HCT116 (cell line): ENCODE measurements around the gene HCFC1. TPM values are rescaled to one million over a fixed set of nuclear protein-coding genes. Genes with fewer than 3 reads are reported as not detected.

Experiments
- ATAC-seq: fragments of 200-7000 bp; cut with Tn5 transposase; 2 replicates; pipeline ENCODE4 v1.9.1; 2020; ENCODE audit warnings: mild to moderate bottlenecking, moderate library complexity
- BruUV-seq: library from RNA; stranded (reverse); fragments of 400-500 nt; replicated peaks from 2 replicates; lab custom pipeline; 2021; lab: Mats Ljungman, UMichigan
- CTCF ChIA-PET: fragments of 300-600 bp; sonication (Branson Sonifier 250); formaldehyde crosslinking; loops from one replicate; lab custom pipeline; 2021; ENCODE audit warnings: antibody characterized with exemption; lab: Charles Lee
- POLR2A ChIA-PET: fragments of 300-600, 350-600 bp; sonication (Branson Sonifier 250); formaldehyde crosslinking; loops from one replicate; lab custom pipeline; 2021; ENCODE audit warnings: antibody characterized with exemption; lab: Charles Lee
- RAD21 ChIA-PET, 2 experiments: fragments of 300-600 bp; sonication (Branson Sonifier 250); formaldehyde crosslinking; loops; one replicate each; lab custom pipeline; 2023; ENCODE audit warnings: low total read pairs in 2 of 2; ENCODE audit not compliant: uncharacterized antibody in 2 of 2, unreplicated experiment in 2 of 2, low non-redundant PET in 1 of 2; lab: Charles Lee
- DNase-seq: peaks from one replicate; pipeline ENCODE4 v3.0.0-alpha.2; 2010; ENCODE audit warnings: low read depth, low spot score
- H2AFZ ChIP-seq: fragments of 200-600 bp; shearing (Covaris generic), sonication (generic); 2 replicates; pipeline ENCODE4 v1.6.1; 2017; ENCODE audit warnings: low read depth, mixed run types, mixed read lengths, antibody characterized with exemption, low read length; ENCODE audit not compliant: poor library complexity, severe bottlenecking
- H3K27ac ChIP-seq: 2 replicates; pipeline ENCODE4 v1.5.1; 2012; ENCODE audit warnings: low read depth, low read length
- H3K27me3 ChIP-seq: fragments of 200-600 bp; sonication (generic); 2 replicates; pipeline ENCODE4 v1.6.1; 2016; ENCODE audit warnings: mixed run types, low read length, mixed read lengths; ENCODE audit not compliant: insufficient read depth
- H3K36me3 ChIP-seq, 2 experiments: fragments of 200-500 bp in 1 of 2; fragments of 200-600 bp in 1 of 2; sonication (Bioruptor generic) in 1 of 2; sonication (generic) in 1 of 2; 2 replicates each; pipeline versions ENCODE4 v1.5.1 to v1.6.1; 2014 to 2016; ENCODE audit warnings: low read length in 2 of 2, inconsistent platforms in 1 of 2, mixed read lengths in 1 of 2, mixed run types in 1 of 2; ENCODE audit not compliant: insufficient read depth in 2 of 2, control insufficient read depth in 1 of 2
- H3K4me1 ChIP-seq, 2 experiments: fragments of 200-600 bp in 1 of 2; sonication (generic) in 1 of 2; 2 replicates each; pipeline versions ENCODE4 v1.5.1 to v1.6.1; 2012 to 2017; ENCODE audit warnings: low read length in 2 of 2, inconsistent platforms in 1 of 2, mild to moderate bottlenecking in 1 of 2, mixed read lengths in 1 of 2, mixed run types in 1 of 2, moderate library complexity in 1 of 2; ENCODE audit not compliant: insufficient read depth in 2 of 2, control insufficient read depth in 1 of 2
- H3K4me2 ChIP-seq: fragments of 200-600 bp; sonication (generic); 2 replicates; pipeline ENCODE4 v1.6.1; 2017; ENCODE audit warnings: mixed run types, low read length, mixed read lengths
- H3K4me3 ChIP-seq, 2 experiments: fragments of 200-600 bp in 1 of 2; sonication (generic) in 1 of 2; replicated peaks in 1 of 2; 2 replicates each; pipeline ENCODE4 v1.5.1; 2011 to 2016; ENCODE audit warnings: low read length in 2 of 2, control low read depth in 1 of 2, low read depth in 1 of 2, mild to moderate bottlenecking in 1 of 2, mixed read lengths in 1 of 2, mixed run types in 1 of 2
- H3K79me2 ChIP-seq: fragments of 200-600 bp; sonication (generic); 2 replicates; pipeline ENCODE4 v1.6.1; 2017; ENCODE audit warnings: mild to moderate bottlenecking, mixed run types, low read length, moderate library complexity, mixed read lengths; ENCODE audit not compliant: insufficient read depth
- H3K9ac ChIP-seq: fragments of 200-600 bp; sonication (generic); 2 replicates; pipeline ENCODE4 v1.6.1; 2016; ENCODE audit warnings: low read length, mixed read lengths
- H3K9me2 ChIP-seq: fragments of 200-600 bp; sonication (generic), shearing (Covaris generic); 2 replicates; pipeline ENCODE4 v1.6.1; 2017; ENCODE audit warnings: mixed run types, mild to moderate bottlenecking, moderate library complexity; ENCODE audit not compliant: insufficient read depth
- H3K9me3 ChIP-seq, 2 experiments: fragments of 200-500 bp in 1 of 2; fragments of 200-600 bp in 1 of 2; sonication (Bioruptor generic) in 1 of 2; sonication (generic) in 1 of 2; 2 replicates each; pipeline ENCODE4 v1.6.1; 2014 to 2017; ENCODE audit warnings: low read length in 2 of 2, mixed read lengths in 2 of 2, inconsistent platforms in 1 of 2, low read depth in 1 of 2, mild to moderate bottlenecking in 1 of 2, mixed run types in 1 of 2, moderate library complexity in 1 of 2; ENCODE audit not compliant: control insufficient read depth in 1 of 2, insufficient read depth in 1 of 2
- H4K20me1 ChIP-seq: fragments of 200-600 bp; sonication (generic), shearing (Covaris generic); 2 replicates; pipeline ENCODE4 v1.6.1; 2017; ENCODE audit warnings: mixed run types, mild to moderate bottlenecking, moderate library complexity; ENCODE audit not compliant: insufficient read depth
- CBX3 ChIP-seq: IDR thresholded peaks from 2 replicates; pipeline ENCODE4 v1.6.1; 2012; ENCODE audit warnings: low read depth
- POLR2A ChIP-seq: IDR thresholded peaks from 2 replicates; pipeline ENCODE4 v1.7.0; 2011; ENCODE audit warnings: borderline replicate concordance; ENCODE audit not compliant: insufficient read depth, insufficient read length; ENCODE audit errors: extremely low read depth
- POLR2AphosphoS5 ChIP-seq: IDR thresholded peaks from 2 replicates; pipeline ENCODE4 v1.6.1; 2011; ENCODE audit warnings: mild to moderate bottlenecking, low read depth, low read length, moderate library complexity
- SIN3A ChIP-seq: IDR thresholded peaks from 2 replicates; pipeline ENCODE4 v1.6.1; 2012; ENCODE audit warnings: low read depth
- intact Hi-C: fragments of 100-400 bp; cut with micrococcal nuclease; formaldehyde crosslinking; loops from 2 replicates; pipeline ENCODE4 v1.10.0; 2022
- total RNA-seq: library from RNA; stranded (reverse); gene quantifications from one replicate; pipeline ENCODE4 v1.2.1, GENCODE V29; 2021; ENCODE audit not compliant: unreplicated experiment
- TF ChIP-seq, protein P1 (sequence below), 3 experiments: fragments of 200-600 bp in 1 of 3; sonication (generic) in 1 of 3; IDR thresholded peaks in 2 of 3; conservative IDR thresholded peaks in 1 of 3; 2 replicates each; pipeline ENCODE4 v1.5.1; 2012 to 2017; ENCODE audit warnings: low read depth in 2 of 3, low read length in 2 of 3, antibody characterized with exemption in 1 of 3, borderline replicate concordance in 1 of 3, control low read depth in 1 of 3, mild to moderate bottlenecking in 1 of 3, mixed read lengths in 1 of 3, mixed run types in 1 of 3, moderate library complexity in 1 of 3; ENCODE audit not compliant: insufficient read depth in 1 of 3

The HCFC1 gene
- total RNA-seq, 1 experiment from 2014 or later, result 72.8 TPM

DNA sequence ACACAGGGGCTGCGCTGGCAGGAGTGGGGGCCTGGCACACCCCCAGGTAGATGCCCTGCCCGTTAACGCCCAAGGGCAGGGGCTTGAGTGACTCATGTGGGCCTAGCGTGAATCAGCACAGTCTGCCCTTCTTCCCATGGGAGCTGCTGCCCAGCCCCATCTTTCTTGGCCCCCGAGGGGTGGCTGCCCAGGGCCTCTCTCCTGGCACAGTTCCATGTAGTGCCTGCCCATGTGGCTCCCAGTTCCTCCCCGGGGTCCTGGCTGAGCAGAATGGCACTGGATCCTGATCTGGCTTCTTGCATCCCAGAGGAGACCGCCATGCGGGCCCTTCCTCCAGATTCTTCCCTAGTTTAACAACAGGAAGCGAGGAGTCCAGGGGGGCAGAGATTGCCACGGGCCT is 69.2 kb downstream of the HCFC1 start:
- CTCF ChIA-PET, result no interaction called here
- Histone ChIP-seq H3K4me1 (peaks cover 6 to 23% of the 10 kb centered on the region in 2 experiments; a peak in 2 of 4 replicates), H2AFZ (no peak overlapping the region), H3K79me2 (no peaks in the 10 kb centered on the region), H3K9me2 (no peaks in the 10 kb centered on the region), H3K27me3 (no peaks in the 10 kb centered on the region), H3K4me2 (no peak overlapping the region), H3K27ac (no peak overlapping the region), H3K4me3 (no peak overlapping the region), H3K36me3 (no peaks in the 10 kb centered on the region), H4K20me1 (no peaks in the 10 kb centered on the region), H3K9ac (no peak overlapping the region), H3K9me3 (no peaks in the 10 kb centered on the region)
- POLR2A ChIA-PET, result no interaction called here
- no TSS peak for BruUV-seq
- DNase-seq (no peak), ATAC-seq (no peak)
- RAD21 ChIA-PET, result no interaction called here
- intact Hi-C loops, result no loop called here
- TF ChIP-seq CBX3, result no peak
- TF ChIP-seq, protein P1, sequence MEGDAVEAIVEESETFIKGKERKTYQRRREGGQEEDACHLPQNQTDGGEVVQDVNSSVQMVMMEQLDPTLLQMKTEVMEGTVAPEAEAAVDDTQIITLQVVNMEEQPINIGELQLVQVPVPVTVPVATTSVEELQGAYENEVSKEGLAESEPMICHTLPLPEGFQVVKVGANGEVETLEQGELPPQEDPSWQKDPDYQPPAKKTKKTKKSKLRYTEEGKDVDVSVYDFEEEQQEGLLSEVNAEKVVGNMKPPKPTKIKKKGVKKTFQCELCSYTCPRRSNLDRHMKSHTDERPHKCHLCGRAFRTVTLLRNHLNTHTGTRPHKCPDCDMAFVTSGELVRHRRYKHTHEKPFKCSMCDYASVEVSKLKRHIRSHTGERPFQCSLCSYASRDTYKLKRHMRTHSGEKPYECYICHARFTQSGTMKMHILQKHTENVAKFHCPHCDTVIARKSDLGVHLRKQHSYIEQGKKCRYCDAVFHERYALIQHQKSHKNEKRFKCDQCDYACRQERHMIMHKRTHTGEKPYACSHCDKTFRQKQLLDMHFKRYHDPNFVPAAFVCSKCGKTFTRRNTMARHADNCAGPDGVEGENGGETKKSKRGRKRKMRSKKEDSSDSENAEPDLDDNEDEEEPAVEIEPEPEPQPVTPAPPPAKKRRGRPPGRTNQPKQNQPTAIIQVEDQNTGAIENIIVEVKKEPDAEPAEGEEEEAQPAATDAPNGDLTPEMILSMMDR (IDR thresholded peaks at IDR 0.05 in 2 of 3, conservative IDR thresholded peaks at IDR 0.05 in 1 of 3; ENCODE audit: borderline replicate concordance in 1 of 3, insufficient read depth in 1 of 3, low read depth in 2 of 3, low read length in 2 of 3), result no peak

GRCh38 chrX:153901753-153902140 is 69.9 kb downstream of the HCFC1 start:
- Histone ChIP-seq H3K9ac (no peak overlapping the region), H3K79me2 (no peaks in the 10 kb centered on the region), H3K27me3 (no peaks in the 10 kb centered on the region), H3K4me1 (peaks cover 6 to 23% of the 10 kb centered on the region in 2 experiments; a peak in 2 of 4 replicates), H3K36me3 (no peaks in the 10 kb centered on the region)
- RAD21 ChIA-PET, result no interaction called here
- TF ChIP-seq POLR2A (no peak), SIN3A (no peak), POLR2AphosphoS5 (no peak)
- TF ChIP-seq, all 23 proteins: peak for 0
- Histone ChIP-seq H3K4me2 (no peak overlapping the region), H2AFZ (no peak overlapping the region), H3K4me3 (no peak overlapping the region), H3K27ac (no peak overlapping the region), H3K9me2 (no peaks in the 10 kb centered on the region), H4K20me1 (no peaks in the 10 kb centered on the region), H3K9me3 (no peaks in the 10 kb centered on the region)
- ChIA-PET CTCF (no interaction called here), POLR2A (no interaction called here)
- no TSS peak for BruUV-seq
- DNase-seq (no peak), ATAC-seq (no peak)
- intact Hi-C loops, result no loop called here
